ENCODE data around the gene CTAG2. TPM values are rescaled to one million over a fixed set of nuclear protein-coding genes. Genes with fewer than 3 reads are reported as not detected.

CTAG2 gene
- total and polyA plus RNA-seq, 2 experiments from 2014 or later = not detected

DNA sequence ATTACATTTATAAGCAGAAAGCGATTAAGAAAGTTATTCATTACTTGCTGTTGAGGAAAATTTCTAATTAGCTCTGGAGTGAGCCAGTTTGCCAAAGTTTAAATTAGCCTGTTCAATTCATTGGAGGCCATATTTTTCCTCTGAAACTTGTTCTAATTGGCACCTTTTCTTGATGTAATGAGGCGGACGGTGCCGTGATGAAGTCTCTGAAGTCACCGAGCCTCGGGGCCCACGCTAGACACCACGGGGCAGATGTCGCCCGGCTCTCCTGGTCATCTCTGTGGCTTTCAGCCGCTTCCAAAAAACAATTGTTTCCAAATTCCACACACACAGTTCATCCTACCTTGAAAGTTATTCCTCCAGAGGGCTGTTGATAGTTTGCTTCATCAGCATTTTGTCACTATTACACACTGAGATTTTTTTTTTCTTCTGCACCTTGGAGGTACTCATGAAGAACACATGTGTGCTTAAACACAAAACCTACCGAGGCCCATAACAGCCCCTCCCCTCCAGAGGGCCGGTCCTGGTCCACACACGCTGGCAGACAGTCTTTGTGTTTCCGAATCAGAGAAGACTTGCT is 3.9 kb upstream of the CTAG2 start:
- TF ChIP-seq, protein P1, sequence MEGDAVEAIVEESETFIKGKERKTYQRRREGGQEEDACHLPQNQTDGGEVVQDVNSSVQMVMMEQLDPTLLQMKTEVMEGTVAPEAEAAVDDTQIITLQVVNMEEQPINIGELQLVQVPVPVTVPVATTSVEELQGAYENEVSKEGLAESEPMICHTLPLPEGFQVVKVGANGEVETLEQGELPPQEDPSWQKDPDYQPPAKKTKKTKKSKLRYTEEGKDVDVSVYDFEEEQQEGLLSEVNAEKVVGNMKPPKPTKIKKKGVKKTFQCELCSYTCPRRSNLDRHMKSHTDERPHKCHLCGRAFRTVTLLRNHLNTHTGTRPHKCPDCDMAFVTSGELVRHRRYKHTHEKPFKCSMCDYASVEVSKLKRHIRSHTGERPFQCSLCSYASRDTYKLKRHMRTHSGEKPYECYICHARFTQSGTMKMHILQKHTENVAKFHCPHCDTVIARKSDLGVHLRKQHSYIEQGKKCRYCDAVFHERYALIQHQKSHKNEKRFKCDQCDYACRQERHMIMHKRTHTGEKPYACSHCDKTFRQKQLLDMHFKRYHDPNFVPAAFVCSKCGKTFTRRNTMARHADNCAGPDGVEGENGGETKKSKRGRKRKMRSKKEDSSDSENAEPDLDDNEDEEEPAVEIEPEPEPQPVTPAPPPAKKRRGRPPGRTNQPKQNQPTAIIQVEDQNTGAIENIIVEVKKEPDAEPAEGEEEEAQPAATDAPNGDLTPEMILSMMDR (IDR thresholded peaks at IDR 0.05; ENCODE audit: low read depth, low read length) = no peak
- no peaks in the 10 kb centered on the region for H3K9me3 ChIP-seq (ENCODE audit: low read depth)
- no peak for DNase-seq (ENCODE audit: low read depth in 1 of 2, low spot score in 1 of 2)

DNA sequence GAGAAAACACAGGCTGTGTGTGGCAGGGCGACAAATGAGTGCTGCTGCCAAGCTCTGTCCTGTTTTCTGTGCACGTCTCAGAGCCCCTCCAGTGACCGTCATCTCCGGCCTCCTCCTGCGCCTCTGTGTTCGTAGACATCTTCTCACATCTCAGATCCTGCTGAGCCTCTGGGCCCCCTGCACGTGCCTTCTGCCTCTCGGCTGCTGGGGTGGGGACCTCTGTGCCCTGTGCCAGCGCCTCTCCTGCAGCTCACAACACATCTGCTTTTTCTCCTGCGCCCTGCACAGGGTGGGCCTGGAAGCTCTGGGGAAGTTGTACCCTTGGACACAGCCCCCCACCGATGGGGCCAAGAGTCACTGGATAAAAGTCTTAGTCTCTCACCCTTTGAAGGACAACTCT is 2.4 kb upstream of the CTAG2 start:
- Histone ChIP-seq H3K9me3 (ENCODE audit: low read depth) (no peaks in the 10 kb centered on the region), H3K27ac (no peak overlapping the region), H3K4me1 (ENCODE audit: low read depth) (no peaks in the 10 kb centered on the region), H3K4me3 (no peak overlapping the region), H3K36me3 (no peaks in the 10 kb centered on the region), H3K27me3 (no peaks in the 10 kb centered on the region)
- no peak for DNase-seq (ENCODE audit: low read depth in 1 of 2, low spot score in 1 of 2)
- TF ChIP-seq, protein P1 (IDR thresholded peaks at IDR 0.05; ENCODE audit: low read depth, low read length) = no peak

More for the DNA sequence above, 3.9 kb upstream of the CTAG2 start:
- Histone ChIP-seq H3K4me1 (ENCODE audit: low read depth) (no peaks in the 10 kb centered on the region), H3K36me3 (no peaks in the 10 kb centered on the region), H3K27me3 (no peaks in the 10 kb centered on the region), H3K27ac (no peak overlapping the region), H3K4me3 (no peak overlapping the region)

DNA sequence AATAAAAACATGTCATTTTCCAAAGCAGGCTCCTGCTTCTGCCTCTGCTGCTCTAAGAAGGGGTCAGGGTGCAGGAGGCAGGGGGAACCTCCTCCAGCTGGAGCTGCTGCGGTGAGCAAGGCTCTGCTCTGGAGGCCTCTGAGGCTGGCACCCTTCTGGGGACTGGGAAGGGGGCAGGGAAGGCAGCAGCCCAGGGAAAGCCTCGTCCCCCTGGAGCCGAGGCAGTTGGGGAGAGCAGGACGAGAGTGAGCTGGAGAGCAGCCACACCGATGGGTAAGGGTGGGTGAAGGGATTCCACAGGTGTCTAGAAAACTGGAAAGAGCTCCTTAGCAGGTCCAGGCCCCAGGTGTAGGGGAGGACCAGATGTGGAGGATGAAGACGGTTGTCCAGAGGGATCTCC is 2.0 kb upstream of the CTAG2 start:
- no peak overlapping the region for H3K4me3 ChIP-seq
- H3K27ac ChIP-seq = no peak overlapping the region
- H3K9me3 ChIP-seq (ENCODE audit: low read depth) = no peaks in the 10 kb centered on the region
- no peak for DNase-seq (ENCODE audit: low read depth in 1 of 2, low spot score in 1 of 2)
- TF ChIP-seq, protein P1 (IDR thresholded peaks at IDR 0.05; ENCODE audit: low read depth, low read length) = no peak
- H3K4me1 ChIP-seq (ENCODE audit: low read depth) = no peaks in the 10 kb centered on the region
- H3K27me3 ChIP-seq = no peaks in the 10 kb centered on the region
- H3K36me3 ChIP-seq = no peaks in the 10 kb centered on the region

DNA sequence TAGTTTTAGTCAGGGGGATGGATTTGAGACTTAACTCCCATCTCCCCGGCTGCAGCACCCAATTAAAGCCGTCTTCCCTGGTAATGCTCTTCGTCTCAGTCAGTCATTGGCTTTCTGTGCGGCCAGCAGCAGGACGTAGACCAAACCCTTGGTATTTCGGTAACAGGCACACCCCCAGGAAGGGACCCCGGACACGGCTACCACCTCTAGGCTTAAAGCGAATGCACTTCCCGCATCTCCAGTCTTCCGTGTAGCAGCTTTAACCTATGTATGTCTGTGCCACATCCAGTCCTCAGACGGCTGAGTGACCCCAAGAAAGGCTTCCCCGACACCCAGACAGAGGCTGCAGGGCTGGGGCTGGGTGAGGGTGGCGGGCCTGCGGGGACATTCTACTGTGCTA is 1.5 kb upstream of the CTAG2 start:
- Histone ChIP-seq H3K27ac (no peak overlapping the region), H3K27me3 (no peaks in the 10 kb centered on the region), H3K4me1 (ENCODE audit: low read depth) (no peaks in the 10 kb centered on the region), H3K9me3 (ENCODE audit: low read depth) (no peaks in the 10 kb centered on the region), H3K4me3 (no peak overlapping the region), H3K36me3 (no peaks in the 10 kb centered on the region)
- DNase-seq (ENCODE audit: low read depth in 1 of 2, low spot score in 1 of 2) = no peak
- TF ChIP-seq, protein P1 (IDR thresholded peaks at IDR 0.05; ENCODE audit: low read depth, low read length) = no peak

DNA sequence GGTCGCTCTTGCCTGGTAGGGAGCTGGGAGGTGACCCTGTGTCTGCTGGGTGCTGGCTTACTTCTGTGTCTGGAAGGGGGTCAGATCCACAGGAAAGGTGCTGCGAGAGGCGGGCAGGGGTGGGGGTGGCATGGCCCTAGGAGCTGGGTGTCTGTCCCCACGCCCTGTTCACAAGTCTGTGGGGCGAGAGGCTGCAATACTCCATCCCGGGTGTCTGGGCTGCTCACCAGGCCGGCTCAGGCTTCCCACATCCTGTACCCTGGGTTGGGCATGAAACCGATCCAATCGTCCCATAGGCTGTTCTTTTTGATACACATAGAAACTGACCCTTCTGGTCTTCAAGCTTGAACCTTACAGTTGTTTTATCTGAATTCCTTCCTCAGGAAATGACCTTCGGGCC is 993 bp upstream of the CTAG2 start:
- no peak for DNase-seq (ENCODE audit: low read depth in 1 of 2, low spot score in 1 of 2)
- no peaks in the 10 kb centered on the region for H3K36me3 ChIP-seq
- TF ChIP-seq, protein P1 (IDR thresholded peaks at IDR 0.05; ENCODE audit: low read depth, low read length) = no peak
- H3K9me3 ChIP-seq (ENCODE audit: low read depth) = no peaks in the 10 kb centered on the region
- no peaks in the 10 kb centered on the region for H3K4me1 ChIP-seq (ENCODE audit: low read depth)
- H3K27ac ChIP-seq = no peak overlapping the region
- H3K27me3 ChIP-seq = no peaks in the 10 kb centered on the region
- no peak overlapping the region for H3K4me3 ChIP-seq

DNA sequence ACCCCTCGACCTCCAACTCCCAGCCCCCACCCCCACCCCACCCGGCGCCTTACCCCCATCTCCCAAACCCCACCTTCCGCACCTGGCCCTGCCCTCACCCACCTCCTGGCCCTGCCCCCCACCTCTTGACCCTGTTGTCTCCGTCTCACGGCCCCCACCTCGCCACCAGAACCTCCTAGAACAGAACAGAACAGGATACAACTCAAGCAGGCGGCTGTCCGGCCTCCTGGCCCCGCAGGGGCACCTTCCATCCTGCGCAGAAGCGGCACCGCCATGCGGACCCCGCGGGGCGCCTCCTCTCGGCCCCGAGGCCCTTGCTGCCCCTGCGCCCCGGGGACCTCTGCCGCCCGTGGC is 354 bp downstream of the CTAG2 start:
- Histone ChIP-seq H3K27ac (no peak overlapping the region), H3K9me3 (ENCODE audit: low read depth) (no peaks in the 10 kb centered on the region), H3K36me3 (no peaks in the 10 kb centered on the region), H3K4me3 (no peak overlapping the region), H3K4me1 (ENCODE audit: low read depth) (no peaks in the 10 kb centered on the region), H3K27me3 (no peaks in the 10 kb centered on the region)
- TF ChIP-seq, protein P1 (IDR thresholded peaks at IDR 0.05; ENCODE audit: low read depth, low read length) = no peak
- DNase-seq (ENCODE audit: low read depth in 1 of 2, low spot score in 1 of 2) = no peak

All from cardiac muscle cell (in vitro differentiated cells and primary cell).